ENCODE measurements around the gene WDR59.
"Not testable (repeated sequence)": the region's sequence is repeated elsewhere in the genome, so short reads cannot be mapped to it uniquely, and the experiment has no call there.

WDR59 gene

GRCh38 chr16:74929636-74930035 lies 55.3 kb downstream of the WDR59 start:
- no peak for DNase-seq (ENCODE audit: low spot score)
- Mint-ChIP-seq H3K4me1 (ENCODE audit: low read depth) (no peaks in the 10 kb centered on the region), H3K36me3 (ENCODE audit: low read depth) (peaks cover 21% of the 10 kb centered on the region), H3K4me3 (no peak overlapping the region), H3K27ac (no peak overlapping the region), H3K9me3 (no peaks in the 10 kb centered on the region), H3K27me3 (ENCODE audit: low read depth) (no peaks in the 10 kb centered on the region)

- Mint-ChIP-seq H3K36me3 (ENCODE audit: low read depth) (peaks cover 28% of the 10 kb centered on the region), H3K4me1 (ENCODE audit: low read depth) (no peaks in the 10 kb centered on the region), H3K9me3 (no peaks in the 10 kb centered on the region), H3K4me3 (no peak overlapping the region), H3K27me3 (ENCODE audit: low read depth) (no peaks in the 10 kb centered on the region), H3K27ac (no peak overlapping the region)
- DNase-seq (ENCODE audit: low spot score): no peak
Observed at GRCh38 chr16:74926805-74927204, 58.1 kb downstream of the WDR59 start.

- Mint-ChIP-seq H3K4me3 (no peak overlapping the region), H3K36me3 (ENCODE audit: low read depth) (peaks cover 33% of the 10 kb centered on the region), H3K4me1 (ENCODE audit: low read depth) (no peaks in the 10 kb centered on the region), H3K27ac (no peak overlapping the region), H3K9me3 (no peaks in the 10 kb centered on the region), H3K27me3 (ENCODE audit: low read depth) (no peaks in the 10 kb centered on the region)
- DNase-seq (ENCODE audit: low spot score): no peak
Observed at GRCh38 chr16:74923766-74924460, 61.0 kb downstream of the WDR59 start.

- no peaks in the 10 kb centered on the region for H3K9me3 Mint-ChIP-seq
- H3K36me3 Mint-ChIP-seq (ENCODE audit: low read depth): peaks cover 39% of the 10 kb centered on the region
- no peak overlapping the region for H3K27ac Mint-ChIP-seq
- no peak overlapping the region for H3K4me3 Mint-ChIP-seq
- DNase-seq (ENCODE audit: low spot score): no peak
- H3K27me3 Mint-ChIP-seq (ENCODE audit: low read depth): no peaks in the 10 kb centered on the region
- no peaks in the 10 kb centered on the region for H3K4me1 Mint-ChIP-seq (ENCODE audit: low read depth)
Observed at GRCh38 chr16:74922150-74923138, 62.5 kb downstream of the WDR59 start.

- H3K27me3 Mint-ChIP-seq (ENCODE audit: low read depth): no peaks in the 10 kb centered on the region
- H3K4me1 Mint-ChIP-seq (ENCODE audit: low read depth): no peaks in the 10 kb centered on the region
- H3K9me3 Mint-ChIP-seq: no peaks in the 10 kb centered on the region
- DNase-seq (ENCODE audit: low spot score): no peak
- H3K36me3 Mint-ChIP-seq (ENCODE audit: low read depth): peaks cover 46% of the 10 kb centered on the region
- H3K27ac Mint-ChIP-seq: no peak overlapping the region
- H3K4me3 Mint-ChIP-seq: no peak overlapping the region
Observed at GRCh38 chr16:74921051-74921450, 63.9 kb downstream of the WDR59 start.

GRCh38 chr16:74909665-74910064 lies 75.3 kb downstream of the WDR59 start:
- H3K9me3 Mint-ChIP-seq: peaks cover 20% of the 10 kb centered on the region
- DNase-seq (ENCODE audit: low spot score): no peak
- no peaks in the 10 kb centered on the region for H3K27me3 Mint-ChIP-seq (ENCODE audit: low read depth)
- H3K4me3 Mint-ChIP-seq: no peak overlapping the region
- H3K27ac Mint-ChIP-seq: no peak overlapping the region
- H3K36me3 Mint-ChIP-seq (ENCODE audit: low read depth): peaks cover 76% of the 10 kb centered on the region
- H3K4me1 Mint-ChIP-seq (ENCODE audit: low read depth): no peaks in the 10 kb centered on the region

GRCh38 chr16:74908759-74909158 lies 76.2 kb downstream of the WDR59 start:
- not testable (repeated sequence) for H3K27me3 Mint-ChIP-seq (ENCODE audit: low read depth); H3K4me1 Mint-ChIP-seq (ENCODE audit: low read depth); H3K4me3 Mint-ChIP-seq; DNase-seq (ENCODE audit: low spot score); H3K27ac Mint-ChIP-seq
- H3K9me3 Mint-ChIP-seq: peaks cover 20% of the 10 kb centered on the region
- H3K36me3 Mint-ChIP-seq (ENCODE audit: low read depth): peaks cover 70% of the 10 kb centered on the region

GRCh38 chr16:74903901-74904678 lies 80.8 kb downstream of the WDR59 start:
- H3K27me3 Mint-ChIP-seq (ENCODE audit: low read depth): no peaks in the 10 kb centered on the region
- no peaks in the 10 kb centered on the region for H3K4me1 Mint-ChIP-seq (ENCODE audit: low read depth)
- H3K27ac Mint-ChIP-seq: no peak overlapping the region
- no peak overlapping the region for H3K4me3 Mint-ChIP-seq
- peaks cover 38% of the 10 kb centered on the region for H3K36me3 Mint-ChIP-seq (ENCODE audit: low read depth)
- no peak for DNase-seq (ENCODE audit: low spot score)
- H3K9me3 Mint-ChIP-seq: peaks cover 6% of the 10 kb centered on the region

GRCh38 chr16:74903120-74903519 lies 81.8 kb downstream of the WDR59 start:
- H3K36me3 Mint-ChIP-seq (ENCODE audit: low read depth): peaks cover 37% of the 10 kb centered on the region
- DNase-seq (ENCODE audit: low spot score): no peak
- H3K4me3 Mint-ChIP-seq: no peak overlapping the region
- H3K9me3 Mint-ChIP-seq: peaks cover 6% of the 10 kb centered on the region
- no peaks in the 10 kb centered on the region for H3K4me1 Mint-ChIP-seq (ENCODE audit: low read depth)
- H3K27ac Mint-ChIP-seq: no peak overlapping the region
- no peaks in the 10 kb centered on the region for H3K27me3 Mint-ChIP-seq (ENCODE audit: low read depth)

GRCh38 chr16:74902161-74902560 lies 82.8 kb downstream of the WDR59 start:
- DNase-seq (ENCODE audit: low spot score): no peak
- H3K4me3 Mint-ChIP-seq: no peak overlapping the region
- no peaks in the 10 kb centered on the region for H3K27me3 Mint-ChIP-seq (ENCODE audit: low read depth)
- peaks cover 2% of the 10 kb centered on the region for H3K9me3 Mint-ChIP-seq
- H3K4me1 Mint-ChIP-seq (ENCODE audit: low read depth): no peaks in the 10 kb centered on the region
- H3K27ac Mint-ChIP-seq: no peak overlapping the region
- H3K36me3 Mint-ChIP-seq (ENCODE audit: low read depth): peaks cover 29% of the 10 kb centered on the region

- Mint-ChIP-seq H3K36me3 (ENCODE audit: low read depth) (peaks cover 24% of the 10 kb centered on the region), H3K4me1 (ENCODE audit: low read depth) (no peaks in the 10 kb centered on the region), H3K27me3 (ENCODE audit: low read depth) (no peaks in the 10 kb centered on the region), H3K4me3 (no peak overlapping the region), H3K9me3 (no peaks in the 10 kb centered on the region), H3K27ac (no peak overlapping the region)
- no peak for DNase-seq (ENCODE audit: low spot score)
Observed at GRCh38 chr16:74901606-74902005, 83.3 kb downstream of the WDR59 start.

GRCh38 chr16:74899816-74900215 lies 85.1 kb downstream of the WDR59 start:
- Mint-ChIP-seq H3K4me3 (no peak overlapping the region), H3K27ac (no peak overlapping the region), H3K9me3 (no peaks in the 10 kb centered on the region), H3K4me1 (ENCODE audit: low read depth) (no peaks in the 10 kb centered on the region), H3K36me3 (ENCODE audit: low read depth) (peaks cover 21% of the 10 kb centered on the region), H3K27me3 (ENCODE audit: low read depth) (no peaks in the 10 kb centered on the region)
- DNase-seq (ENCODE audit: low spot score): no peak

- Mint-ChIP-seq H3K27ac (no peak overlapping the region), H3K4me3 (no peak overlapping the region), H3K9me3 (no peaks in the 10 kb centered on the region), H3K36me3 (ENCODE audit: low read depth) (peaks cover 17% of the 10 kb centered on the region), H3K27me3 (ENCODE audit: low read depth) (no peaks in the 10 kb centered on the region), H3K4me1 (ENCODE audit: low read depth) (no peaks in the 10 kb centered on the region)
- no peak for DNase-seq (ENCODE audit: low spot score)
Observed at GRCh38 chr16:74898659-74899058, 86.3 kb downstream of the WDR59 start.
